Hepatocyte (in vitro differentiated cells): ENCODE data around the gene EFHB.

Experiments
- EZH2 ChIP-seq: fragments of 200-600 bp; sonication (generic); IDR thresholded peaks from 2 replicates; pipeline ENCODE4 v1.6.1; 2016; ENCODE audit warnings: antibody characterized with exemption, mild to moderate bottlenecking, borderline replicate concordance
- TF ChIP-seq, protein P1 (sequence below): fragments of 200-600 bp; sonication (generic); IDR thresholded peaks from 2 replicates; pipeline ENCODE4 v1.5.1; 2016; ENCODE audit warnings: antibody characterized with exemption, mild to moderate bottlenecking; ENCODE audit not compliant: poor library complexity

DNA sequence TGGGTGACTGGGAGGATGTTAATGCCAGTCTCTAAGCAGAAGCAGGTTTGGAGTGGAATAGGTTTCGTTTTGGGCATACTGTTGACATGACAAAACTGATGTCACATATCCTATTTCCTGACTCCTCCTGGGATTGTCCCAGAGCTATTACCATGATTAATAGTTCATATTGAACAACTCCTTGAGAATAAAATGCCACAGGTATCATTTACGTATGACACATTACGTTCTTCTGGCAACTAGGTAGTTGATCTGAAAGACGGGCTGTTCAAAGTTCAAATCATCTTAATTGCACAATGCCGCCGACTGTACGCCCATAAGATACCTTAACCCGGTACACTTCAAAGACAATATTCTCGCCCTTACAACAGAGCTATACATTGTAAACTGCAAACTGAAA lies 11.5 kb upstream of the EFHB start:
- TF ChIP-seq, protein P1, sequence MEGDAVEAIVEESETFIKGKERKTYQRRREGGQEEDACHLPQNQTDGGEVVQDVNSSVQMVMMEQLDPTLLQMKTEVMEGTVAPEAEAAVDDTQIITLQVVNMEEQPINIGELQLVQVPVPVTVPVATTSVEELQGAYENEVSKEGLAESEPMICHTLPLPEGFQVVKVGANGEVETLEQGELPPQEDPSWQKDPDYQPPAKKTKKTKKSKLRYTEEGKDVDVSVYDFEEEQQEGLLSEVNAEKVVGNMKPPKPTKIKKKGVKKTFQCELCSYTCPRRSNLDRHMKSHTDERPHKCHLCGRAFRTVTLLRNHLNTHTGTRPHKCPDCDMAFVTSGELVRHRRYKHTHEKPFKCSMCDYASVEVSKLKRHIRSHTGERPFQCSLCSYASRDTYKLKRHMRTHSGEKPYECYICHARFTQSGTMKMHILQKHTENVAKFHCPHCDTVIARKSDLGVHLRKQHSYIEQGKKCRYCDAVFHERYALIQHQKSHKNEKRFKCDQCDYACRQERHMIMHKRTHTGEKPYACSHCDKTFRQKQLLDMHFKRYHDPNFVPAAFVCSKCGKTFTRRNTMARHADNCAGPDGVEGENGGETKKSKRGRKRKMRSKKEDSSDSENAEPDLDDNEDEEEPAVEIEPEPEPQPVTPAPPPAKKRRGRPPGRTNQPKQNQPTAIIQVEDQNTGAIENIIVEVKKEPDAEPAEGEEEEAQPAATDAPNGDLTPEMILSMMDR = no peak
- TF ChIP-seq EZH2 = no peak
